H9 (cell line): Measurements from ENCODE around the gene SH3BP5L. TPM values are rescaled to one million over a fixed set of nuclear protein-coding genes. Genes with fewer than 3 reads are reported as not detected.

Experiments used
- DNase-seq: peaks from one replicate; pipeline ENCODE4 v3.0.0-alpha.2; 2017
- H2AFZ ChIP-seq: one replicate; pipeline ENCODE4 v1.6.1; 2013; ENCODE audit warnings: mild to moderate bottlenecking, low read length, control low read depth, moderate library complexity
- H2AK5ac ChIP-seq: 2 replicates; pipeline ENCODE4 v1.6.1; 2013; ENCODE audit warnings: low read length, control low read depth, mixed read lengths; ENCODE audit not compliant: insufficient read length
- H2BK120ac ChIP-seq: one replicate; pipeline ENCODE4 v1.6.1; 2013; ENCODE audit warnings: low read depth, mild to moderate bottlenecking, low read length, control low read depth, inconsistent platforms; ENCODE audit not compliant: poor library complexity, severe bottlenecking
- H2BK12ac ChIP-seq: 2 replicates; pipeline ENCODE4 v1.6.1; 2013; ENCODE audit warnings: low read length, control low read depth, mixed read lengths, low read depth; ENCODE audit not compliant: insufficient read length
- H2BK15ac ChIP-seq: 2 replicates; pipeline ENCODE4 v1.6.1; 2013; ENCODE audit warnings: low read depth, low read length, control low read depth
- H2BK20ac ChIP-seq: one replicate; pipeline ENCODE4 v1.6.1; 2013; ENCODE audit warnings: low read depth, mild to moderate bottlenecking, low read length, control low read depth, inconsistent platforms; ENCODE audit not compliant: poor library complexity, severe bottlenecking
- H2BK5ac ChIP-seq: 2 replicates; pipeline ENCODE4 v1.6.1; 2013; ENCODE audit warnings: low read length, control low read depth, mixed read lengths; ENCODE audit not compliant: insufficient read length
- H3K14ac ChIP-seq: 2 replicates; pipeline ENCODE4 v1.6.1; 2013; ENCODE audit warnings: low read length, control low read depth; ENCODE audit not compliant: insufficient read depth
- H3K18ac ChIP-seq: 2 replicates; pipeline ENCODE4 v1.6.1; 2013; ENCODE audit warnings: low read depth, mild to moderate bottlenecking, mixed read lengths, low read length, control low read depth; ENCODE audit not compliant: insufficient read length
- H3K23ac ChIP-seq: 2 replicates; pipeline ENCODE4 v1.6.1; 2013; ENCODE audit warnings: low read length, control low read depth, mixed read lengths, low read depth; ENCODE audit not compliant: insufficient read length
- H3K23me2 ChIP-seq: 2 replicates; pipeline ENCODE4 v1.6.1; 2013; ENCODE audit warnings: low read depth, mild to moderate bottlenecking, mixed read lengths, low read length, control low read depth; ENCODE audit not compliant: insufficient read length, poor library complexity, severe bottlenecking
- H3K27ac ChIP-seq: 2 replicates; pipeline ENCODE4 v1.5.1; 2013; ENCODE audit warnings: low read length, control low read depth, mixed read lengths, low read depth; ENCODE audit not compliant: insufficient read length
- H3K27me3 ChIP-seq: 2 replicates; pipeline ENCODE4 v1.6.1; 2013; ENCODE audit warnings: low read length, control low read depth, inconsistent platforms; ENCODE audit not compliant: insufficient read depth
- H3K4ac ChIP-seq: 2 replicates; pipeline ENCODE4 v1.6.1; 2013; ENCODE audit warnings: low read depth, mild to moderate bottlenecking, control low read depth, inconsistent platforms, low read length, moderate library complexity
- H3K4me1 ChIP-seq: 2 replicates; pipeline ENCODE4 v1.6.1; 2013; ENCODE audit warnings: low read length, control low read depth, inconsistent platforms; ENCODE audit not compliant: insufficient read depth
- H3K4me2 ChIP-seq: 2 replicates; pipeline ENCODE4 v1.6.1; 2013; ENCODE audit warnings: low read length, control low read depth, mixed read lengths; ENCODE audit not compliant: insufficient read length, insufficient read depth
- H3K56ac ChIP-seq: 2 replicates; pipeline ENCODE4 v1.6.1; 2013; ENCODE audit warnings: low read depth, mild to moderate bottlenecking, mixed read lengths, low read length, control low read depth; ENCODE audit not compliant: insufficient read length
- H3K79me1 ChIP-seq: 2 replicates; pipeline ENCODE4 v1.6.1; 2013; ENCODE audit warnings: low read depth, mild to moderate bottlenecking, moderate library complexity, low read length, control low read depth, inconsistent platforms; ENCODE audit not compliant: insufficient read depth, poor library complexity, severe bottlenecking
- H3K79me2 ChIP-seq: 2 replicates; pipeline ENCODE4 v1.6.1; 2013; ENCODE audit warnings: low read length, control low read depth, inconsistent platforms; ENCODE audit not compliant: insufficient read depth
- H3K9ac ChIP-seq: 2 replicates; pipeline ENCODE4 v1.6.1; 2013; ENCODE audit warnings: low read length, control low read depth, mixed read lengths; ENCODE audit not compliant: insufficient read length; ENCODE audit errors: extremely low read depth
- H3K9me3 ChIP-seq: one replicate; pipeline ENCODE4 v1.6.1; 2013; ENCODE audit warnings: low read depth, low read length, inconsistent platforms; ENCODE audit not compliant: control insufficient read depth
- H3T11ph ChIP-seq: one replicate; pipeline ENCODE4 v1.6.1; 2013; ENCODE audit warnings: mild to moderate bottlenecking, low read length, control low read depth, inconsistent platforms
- H4K20me1 ChIP-seq: one replicate; pipeline ENCODE4 v1.6.1; 2013; ENCODE audit not compliant: control insufficient read depth, insufficient read length, insufficient read depth
- H4K5ac ChIP-seq: 2 replicates; pipeline ENCODE4 v1.6.1; 2013; ENCODE audit warnings: low read depth, mild to moderate bottlenecking, mixed read lengths, low read length, control low read depth; ENCODE audit not compliant: insufficient read length
- H4K8ac ChIP-seq: replicated peaks from 2 replicates; pipeline ENCODE4 v1.6.1; 2013; ENCODE audit warnings: low read length, control low read depth, mixed read lengths, low read depth; ENCODE audit not compliant: insufficient read length
- H4K91ac ChIP-seq: 2 replicates; pipeline ENCODE4 v1.6.1; 2013; ENCODE audit warnings: low read depth, mild to moderate bottlenecking, moderate library complexity, mixed read lengths, low read length, control low read depth; ENCODE audit not compliant: insufficient read length
- H3K27ac Mint-ChIP-seq, 3 experiments: 2 replicates in 2 of 3; 3 replicates in 1 of 3; pipeline ENCODE4 v1.8.0; 2020 to 2021; ENCODE audit warnings: mixed read lengths in 3 of 3, mild to moderate bottlenecking in 1 of 3, moderate library complexity in 1 of 3
- H3K27me3 Mint-ChIP-seq: 2 replicates; pipeline ENCODE4 v1.8.0; 2021; ENCODE audit warnings: low read depth, mild to moderate bottlenecking, moderate library complexity, mixed read lengths
- H3K36me3 Mint-ChIP-seq, 3 experiments: 2 replicates in 2 of 3; 3 replicates in 1 of 3; pipeline ENCODE4 v1.8.0; 2020 to 2021; ENCODE audit warnings: low read depth in 3 of 3, mixed read lengths in 3 of 3; ENCODE audit not compliant: insufficient read depth in 1 of 3
- H3K4me1 Mint-ChIP-seq, 2 experiments: 2 replicates each; pipeline ENCODE4 v1.8.0; 2020; ENCODE audit warnings: mixed read lengths in 2 of 2
- H3K4me3 Mint-ChIP-seq, 2 experiments: 2 replicates in 1 of 2; 3 replicates in 1 of 2; pipeline ENCODE4 v1.8.0; 2020 to 2021; ENCODE audit warnings: mild to moderate bottlenecking in 2 of 2, mixed read lengths in 2 of 2, moderate library complexity in 1 of 2
- H3K9me3 Mint-ChIP-seq, 2 experiments: 2 replicates in 1 of 2; 3 replicates in 1 of 2; pipeline ENCODE4 v1.8.0; 2020; ENCODE audit warnings: mild to moderate bottlenecking in 2 of 2, mixed read lengths in 2 of 2, moderate library complexity in 1 of 2
- WGBS: extraction: QIAGEN DNeasy Blood & Tissue Kit; methylation state at CpG from one replicate; pipeline ENCODE4 v1.1.7; 2013; ENCODE audit warnings: missing lambda C conversion rate, low lambda C conversion rate, mixed read lengths; ENCODE audit not compliant: insufficient read length; ENCODE audit errors: extremely low coverage; 5-methylcytosine and 5-hydroxymethylcytosine counted together
- total RNA-seq: library from RNA; stranded (reverse); gene quantifications from 2 replicates; pipeline ENCODE4 v1.2.1, GENCODE V29; 2021
- TF ChIP-seq, protein P1 (sequence below): fragments of 200-600 bp; sonication (generic); conservative IDR thresholded peaks from 3 replicates; pipeline ENCODE4 v1.8.0; 2021; ENCODE audit warnings: antibody characterized with exemption, mild to moderate bottlenecking

Gene SH3BP5L
- total RNA-seq, 1 experiment from 2014 or later: 27.6 TPM

DNA sequence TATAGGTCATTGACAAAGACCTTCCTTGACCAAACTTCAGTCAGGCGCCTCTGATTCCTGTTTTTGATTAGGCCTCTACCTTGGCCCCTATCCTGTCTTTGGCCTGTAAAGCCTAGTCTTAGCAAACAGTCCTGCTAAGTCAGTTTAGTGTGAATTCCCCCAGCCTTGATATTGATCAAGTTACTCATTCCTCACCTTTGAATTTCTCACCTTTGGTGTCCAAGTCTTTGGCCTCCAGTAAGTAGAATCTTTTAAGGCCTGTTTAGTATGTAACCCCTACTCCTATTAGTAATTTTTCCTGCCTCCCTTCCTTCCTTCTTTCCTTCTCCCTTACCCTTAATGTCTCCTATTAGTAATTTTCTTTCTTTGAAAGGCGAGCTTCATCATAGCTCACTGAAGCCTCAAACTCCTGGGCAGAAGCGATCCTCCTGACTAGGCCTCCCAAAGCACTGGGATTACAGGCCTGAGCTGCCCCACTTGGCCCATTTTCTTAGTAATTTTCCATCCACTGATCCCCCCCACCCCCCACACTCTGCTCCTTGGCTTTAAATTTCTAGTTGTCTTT, 46.2 kb upstream of the SH3BP5L start:
- no peak overlapping the region for H2BK12ac ChIP-seq
- Mint-ChIP-seq H3K4me1 (peaks cover 5 to 11% of the 10 kb centered on the region in 2 experiments; a peak in 2 of 4 replicates), H3K27me3 (peaks cover 9% of the 10 kb centered on the region), H3K27ac (no peak overlapping the region; a peak in 1 of 7 replicates), H3K4me3 (peak overlapping the region; percentile 95 to 97), H3K9me3 (peaks cover 2 to 7% of the 10 kb centered on the region in 2 experiments; a peak in 2 of 5 replicates), H3K36me3 (no peaks in the 10 kb centered on the region; a peak in 1 of 7 replicates)
- no peaks in the 10 kb centered on the region for H4K20me1 ChIP-seq
- peak overlapping the region; percentile 14 for H2BK120ac ChIP-seq
- no peak overlapping the region for H4K5ac ChIP-seq
- no peaks in the 10 kb centered on the region for H3K4me1 ChIP-seq
- H3K14ac ChIP-seq: no peak overlapping the region
- H3K27me3 ChIP-seq: no peaks in the 10 kb centered on the region
- no peak overlapping the region for H2BK15ac ChIP-seq
- no peak overlapping the region for H2AK5ac ChIP-seq
- no peak overlapping the region for H3K27ac ChIP-seq
- no peak overlapping the region for H3T11ph ChIP-seq
- H2AFZ ChIP-seq: peak overlapping the region; percentile 27
- H2BK5ac ChIP-seq: no peak overlapping the region
- H3K18ac ChIP-seq: no peak overlapping the region
- H3K23me2 ChIP-seq: no peaks in the 10 kb centered on the region
- no peaks in the 10 kb centered on the region for H3K79me1 ChIP-seq
- no peak for DNase-seq
- no peaks in the 10 kb centered on the region for H3K9me3 ChIP-seq
- no peak overlapping the region for H4K8ac ChIP-seq
- H2BK20ac ChIP-seq: no peak overlapping the region
- H3K4ac ChIP-seq: no peak overlapping the region
- no peak overlapping the region for H3K56ac ChIP-seq
- H3K9ac ChIP-seq: no peak overlapping the region
- no peaks in the 10 kb centered on the region for H3K79me2 ChIP-seq
- no peak overlapping the region for H3K4me2 ChIP-seq
- no CpG with 5 or more reads among the region's 3 CpGs for WGBS
- TF ChIP-seq, protein P1, sequence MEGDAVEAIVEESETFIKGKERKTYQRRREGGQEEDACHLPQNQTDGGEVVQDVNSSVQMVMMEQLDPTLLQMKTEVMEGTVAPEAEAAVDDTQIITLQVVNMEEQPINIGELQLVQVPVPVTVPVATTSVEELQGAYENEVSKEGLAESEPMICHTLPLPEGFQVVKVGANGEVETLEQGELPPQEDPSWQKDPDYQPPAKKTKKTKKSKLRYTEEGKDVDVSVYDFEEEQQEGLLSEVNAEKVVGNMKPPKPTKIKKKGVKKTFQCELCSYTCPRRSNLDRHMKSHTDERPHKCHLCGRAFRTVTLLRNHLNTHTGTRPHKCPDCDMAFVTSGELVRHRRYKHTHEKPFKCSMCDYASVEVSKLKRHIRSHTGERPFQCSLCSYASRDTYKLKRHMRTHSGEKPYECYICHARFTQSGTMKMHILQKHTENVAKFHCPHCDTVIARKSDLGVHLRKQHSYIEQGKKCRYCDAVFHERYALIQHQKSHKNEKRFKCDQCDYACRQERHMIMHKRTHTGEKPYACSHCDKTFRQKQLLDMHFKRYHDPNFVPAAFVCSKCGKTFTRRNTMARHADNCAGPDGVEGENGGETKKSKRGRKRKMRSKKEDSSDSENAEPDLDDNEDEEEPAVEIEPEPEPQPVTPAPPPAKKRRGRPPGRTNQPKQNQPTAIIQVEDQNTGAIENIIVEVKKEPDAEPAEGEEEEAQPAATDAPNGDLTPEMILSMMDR: no peak
- no peak overlapping the region for H4K91ac ChIP-seq
- no peak overlapping the region for H3K23ac ChIP-seq
